HS-27A (cell line): ENCODE measurements around the gene OLFM2.
"Not testable (repeated sequence)": the region's sequence is repeated elsewhere in the genome, so short reads cannot be mapped to it uniquely, and the experiment has no call there.

Experiments used
- DNase-seq: peaks from one replicate; pipeline ENCODE4 v3.0.0-alpha.2; 2012; ENCODE audit warnings: low read depth, missing footprints

The OLFM2 gene

DNA sequence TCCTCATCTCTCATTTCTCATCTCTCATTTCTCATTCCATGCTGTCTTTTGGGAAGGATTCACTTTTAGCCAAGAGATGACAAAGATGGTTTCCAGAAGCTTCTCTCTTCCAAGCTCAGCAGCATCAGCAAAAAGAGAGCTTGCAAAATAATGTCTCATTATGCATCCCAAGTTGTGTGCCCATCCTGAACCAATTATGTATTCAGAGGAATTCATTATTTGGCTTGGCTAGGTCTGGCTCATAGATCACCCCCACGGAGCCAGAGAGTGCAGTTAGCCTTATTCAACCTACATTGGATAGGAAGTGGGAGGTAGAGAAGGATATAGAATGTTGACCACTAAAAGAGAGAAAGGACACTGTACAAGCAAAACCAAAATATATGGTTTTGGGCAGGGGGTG is 5.4 kb upstream of the OLFM2 start:
- no peak for DNase-seq

DNA sequence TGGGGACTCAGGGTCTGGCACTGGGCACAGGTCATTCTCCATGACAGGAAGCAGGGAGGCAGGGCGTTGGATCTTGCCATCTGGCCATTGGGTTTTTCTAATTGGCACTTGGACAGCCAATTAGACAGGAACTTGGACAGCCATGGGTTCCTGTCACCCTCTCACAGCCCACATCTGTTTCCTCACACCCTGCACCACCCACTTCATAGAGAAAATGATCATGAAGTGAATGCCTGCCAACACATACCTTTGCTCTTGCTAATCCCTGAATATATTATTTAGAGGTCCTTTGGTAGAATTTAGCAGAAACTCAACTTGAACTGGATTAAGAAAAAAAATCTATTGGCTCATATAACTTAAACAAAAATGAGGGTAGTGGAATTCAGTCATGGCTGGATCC is 4.9 kb upstream of the OLFM2 start:
- no peak for DNase-seq

DNA sequence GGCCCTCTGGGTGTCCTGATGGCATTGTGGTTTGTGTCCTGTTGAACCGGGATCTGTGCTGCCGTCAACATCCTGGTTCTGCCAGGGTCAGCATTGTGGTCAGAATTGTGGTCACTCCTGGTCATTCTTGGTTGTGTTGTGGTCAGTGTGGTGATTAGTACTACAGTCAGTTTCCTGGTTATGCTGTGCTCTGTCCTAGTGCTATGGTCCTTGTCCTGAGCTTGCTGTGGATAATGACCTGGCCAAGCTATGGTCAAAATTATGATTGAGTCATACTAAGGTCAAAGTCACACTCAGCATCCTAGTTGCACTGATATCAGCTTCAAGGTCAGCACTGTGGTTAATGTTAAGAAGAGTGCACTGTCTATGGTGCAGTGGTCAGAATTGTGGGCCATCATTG is 4.5 kb upstream of the OLFM2 start:
- DNase-seq: no peak

DNA sequence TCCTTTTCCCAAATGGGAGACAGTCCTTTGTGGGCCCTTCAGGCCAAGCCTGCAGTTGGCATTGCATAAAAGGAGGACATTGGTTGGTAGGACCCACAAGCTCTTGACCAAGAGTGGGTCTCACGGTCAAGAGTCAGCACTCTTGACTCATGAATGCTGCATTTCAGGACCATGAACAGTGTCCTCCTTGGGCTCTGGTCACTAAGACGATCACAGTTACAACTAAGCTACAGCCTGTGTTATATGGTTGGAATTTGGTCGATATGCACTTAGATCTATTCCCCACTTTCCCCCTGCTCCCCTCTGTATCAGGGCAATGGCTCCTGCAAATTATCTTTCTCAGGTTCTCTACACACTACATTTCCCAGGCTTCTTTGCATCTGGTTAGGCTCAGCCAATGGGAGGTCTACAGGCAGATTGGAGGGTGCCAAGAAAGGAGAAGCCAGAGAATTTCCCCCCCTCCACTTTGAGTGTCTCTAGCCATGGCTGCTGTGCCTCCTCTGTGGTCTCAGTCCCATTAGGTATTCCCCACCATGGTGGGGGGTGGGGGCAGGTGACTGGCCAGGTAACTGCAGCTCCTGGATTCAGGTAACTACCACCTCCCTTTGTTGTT is 3.1 kb upstream of the OLFM2 start:
- DNase-seq: no peak

DNA sequence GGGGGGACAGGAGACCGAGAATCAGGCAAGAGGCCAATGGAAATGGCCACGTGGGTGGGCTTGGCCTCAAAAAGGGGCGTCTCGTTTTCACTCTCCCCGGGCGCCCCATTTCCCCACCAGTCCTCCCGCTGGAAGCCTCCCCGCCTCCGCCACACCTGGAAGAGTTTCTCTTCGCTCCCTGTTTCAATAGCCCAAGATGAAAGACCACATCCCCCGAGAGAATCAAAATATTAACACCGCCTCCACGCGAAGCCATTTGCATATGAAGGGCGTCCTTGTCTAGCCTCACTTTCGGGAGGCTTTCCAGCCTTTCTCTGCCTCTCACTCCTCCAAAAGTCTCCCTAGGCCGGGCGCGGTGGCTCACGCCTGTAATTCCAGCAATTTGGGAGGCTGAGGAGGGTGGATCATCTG is 691 bp upstream of the OLFM2 start:
- no peak for DNase-seq

DNA sequence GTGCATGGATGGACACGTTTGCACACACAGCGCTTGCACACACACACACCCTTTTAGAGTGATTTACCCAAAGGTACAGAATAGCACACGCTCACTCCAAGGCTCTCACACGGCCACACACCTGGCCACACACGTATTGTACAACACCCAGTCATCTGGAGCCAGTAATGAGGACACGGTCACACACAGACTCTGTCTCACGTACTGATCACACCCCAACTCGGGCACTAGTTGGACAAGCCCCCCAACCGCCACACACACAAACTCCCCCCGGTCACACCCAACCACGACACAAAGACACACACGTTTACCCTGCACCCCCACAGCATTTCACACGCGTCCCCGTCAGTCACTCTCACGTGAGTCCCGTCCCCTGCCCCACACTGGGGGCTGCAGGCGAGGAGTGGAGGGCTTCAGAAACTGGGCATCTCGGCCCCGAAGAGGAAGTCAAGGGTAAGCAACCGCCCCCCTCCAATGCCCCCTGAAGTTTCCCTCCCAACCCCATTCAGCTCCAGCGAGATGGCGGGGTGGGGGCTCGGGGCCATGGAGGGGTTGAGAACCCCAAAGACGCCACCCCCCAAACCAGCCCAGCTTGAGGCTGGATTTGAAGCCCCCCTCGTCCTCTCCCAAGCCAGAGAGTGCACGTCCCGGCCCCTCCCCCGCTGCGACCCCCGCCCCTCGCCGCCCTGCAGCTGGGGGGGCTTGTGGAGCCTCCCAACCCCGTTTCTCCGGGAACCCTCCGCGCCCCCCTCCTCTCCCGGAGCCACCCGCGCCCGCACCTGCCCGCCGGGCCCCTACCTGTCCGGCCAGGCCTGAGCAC is 599 bp downstream of the OLFM2 start:
- no peak for DNase-seq

DNA sequence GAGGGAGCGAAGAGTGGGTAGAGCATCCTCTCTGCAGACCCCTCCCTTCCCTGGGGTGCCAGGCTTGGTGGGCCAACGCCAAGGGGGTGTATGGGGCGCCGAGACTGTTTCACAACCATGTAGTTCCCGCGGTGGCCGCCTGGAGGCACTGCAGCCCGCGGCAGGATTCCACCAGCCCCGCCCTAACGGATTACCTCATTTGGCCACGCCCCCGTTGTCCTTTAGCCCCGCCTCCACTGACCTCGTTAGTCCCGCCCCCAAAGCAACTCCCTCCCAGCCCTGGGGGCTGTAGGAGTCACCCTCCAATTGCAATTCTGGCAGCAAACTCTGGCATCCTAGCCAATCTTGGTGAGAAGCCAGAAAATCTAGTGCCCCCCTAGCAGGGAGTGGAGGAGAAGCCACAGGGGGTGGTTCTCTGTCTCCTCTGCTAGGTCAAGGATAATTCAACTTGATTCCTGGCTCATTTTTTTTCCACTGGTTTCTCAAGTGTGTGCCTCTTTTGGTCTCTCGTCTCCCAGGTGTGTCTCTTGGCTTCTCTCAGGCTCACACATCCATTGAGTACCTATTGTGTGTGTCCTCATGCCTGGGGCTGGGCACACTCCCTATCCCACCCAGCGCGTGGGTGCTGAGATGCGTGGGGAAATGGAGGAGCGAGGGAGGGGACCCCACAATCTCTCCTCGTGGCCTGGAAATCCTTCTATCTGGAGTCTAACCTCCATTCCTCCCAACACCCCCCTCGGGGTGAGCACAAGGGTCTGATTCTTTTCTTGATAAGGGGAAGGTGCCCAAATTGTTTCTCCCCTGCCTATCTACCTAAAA is 2.0 kb downstream of the OLFM2 start:
- DNase-seq: no peak

DNA sequence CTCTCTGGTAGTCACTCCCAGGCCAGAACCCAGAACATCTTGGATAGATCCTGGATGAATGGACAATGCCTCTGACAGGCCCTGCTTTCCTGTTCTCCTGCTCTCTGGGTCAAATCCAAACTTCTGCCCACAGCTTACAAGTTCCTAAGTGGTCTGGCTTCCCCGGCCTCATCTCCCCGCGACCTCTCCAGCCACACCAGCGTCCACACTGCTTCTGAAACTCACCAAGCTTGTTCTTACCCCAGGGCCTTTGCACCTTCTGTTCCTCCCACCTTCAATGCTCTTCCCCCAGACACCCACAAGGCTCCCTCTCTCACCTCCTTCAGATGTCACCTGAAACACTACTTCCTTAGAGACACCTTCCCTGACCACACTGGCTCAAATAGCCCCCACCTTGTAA is 3.5 kb downstream of the OLFM2 start:
- no peak for DNase-seq

DNA sequence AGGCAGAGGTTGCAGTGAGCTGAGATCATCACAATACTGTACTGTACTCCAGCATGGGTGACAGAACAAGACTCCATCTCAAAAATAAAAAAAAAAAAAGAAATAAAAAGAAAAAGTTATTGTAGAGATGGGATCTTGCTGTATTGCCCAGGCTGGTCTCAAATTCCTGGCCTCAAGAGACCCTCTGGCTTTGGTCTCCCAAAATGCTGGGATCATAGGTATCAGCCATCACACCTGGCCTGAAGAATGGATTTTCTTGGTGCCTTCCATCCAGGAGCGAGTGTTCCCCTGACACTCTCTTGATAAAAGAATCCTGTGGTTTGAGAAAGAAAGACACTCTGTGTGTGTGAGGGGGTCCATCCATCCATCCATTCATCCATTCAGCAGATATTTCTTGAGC is 4.7 kb downstream of the OLFM2 start:
- no peak for DNase-seq

DNA sequence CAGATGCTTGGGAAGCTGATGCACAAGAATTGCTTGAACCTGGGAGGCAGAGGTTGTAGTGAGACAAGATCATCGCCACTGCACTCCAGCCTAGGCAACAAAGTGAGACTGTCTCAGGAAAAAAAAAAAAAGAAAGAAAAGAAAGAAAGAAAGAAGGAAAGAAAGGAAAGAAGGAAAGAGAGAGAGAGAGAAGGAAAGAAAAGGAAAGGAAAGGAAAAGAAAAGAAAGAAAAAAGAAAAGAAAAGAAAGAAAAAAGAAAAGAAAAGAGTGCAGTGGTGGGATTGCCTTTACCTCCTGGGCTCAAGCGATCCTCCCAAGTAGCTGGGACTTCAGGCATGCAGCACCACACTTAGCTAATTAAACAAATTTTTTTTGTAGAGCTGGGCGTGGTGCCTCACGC is 12.9 kb downstream of the OLFM2 start:
- no peak for DNase-seq

DNA sequence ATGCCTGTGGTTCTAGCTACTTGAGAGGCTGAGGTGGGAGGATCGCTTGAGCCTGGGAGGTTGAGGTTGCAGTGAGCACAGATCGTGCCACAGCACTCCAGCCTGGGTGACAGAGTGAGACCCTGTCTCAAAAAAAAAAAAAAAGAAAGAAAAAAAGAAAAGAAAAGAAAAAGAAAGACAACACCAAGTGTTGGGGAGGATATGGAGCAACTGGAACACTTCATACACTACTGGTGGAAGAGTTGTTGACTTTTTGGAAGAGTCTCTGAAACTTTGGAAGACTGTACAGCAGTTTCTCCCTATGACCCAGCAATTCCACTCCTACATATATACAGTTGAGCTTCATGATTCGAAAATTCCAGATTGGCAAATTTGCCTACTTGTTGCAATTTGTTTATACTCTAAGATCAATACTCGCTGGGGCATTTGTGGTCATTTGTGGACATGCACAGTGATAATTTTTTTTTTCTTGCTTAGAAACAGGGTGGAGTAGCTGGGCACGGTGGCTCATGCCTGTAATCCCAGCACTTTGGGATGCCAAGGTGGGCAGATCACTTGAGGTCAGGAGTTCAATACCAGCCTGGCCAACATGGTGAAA is 13.4 kb downstream of the OLFM2 start:
- not testable (repeated sequence) for DNase-seq

DNA sequence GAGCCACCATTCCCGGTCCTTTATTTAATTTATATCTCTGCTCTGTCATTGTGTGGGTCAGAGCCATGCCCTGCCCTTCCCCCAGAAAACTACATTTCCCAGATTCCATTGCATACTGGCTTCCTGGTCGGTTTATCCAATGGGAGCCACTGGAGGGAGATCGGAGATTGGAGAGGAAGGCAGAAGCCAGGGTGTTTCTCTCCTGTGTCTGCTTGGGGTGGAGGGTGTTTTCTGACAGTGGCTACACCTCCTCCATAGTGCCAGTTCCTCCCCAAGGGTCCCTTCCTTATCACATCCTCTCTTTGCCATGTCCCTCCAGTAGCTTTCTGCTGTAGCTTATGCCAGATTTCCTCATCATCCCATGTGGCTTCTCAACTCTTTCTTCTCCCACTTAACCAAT is 19.0 kb downstream of the OLFM2 start:
- DNase-seq: no peak

DNA sequence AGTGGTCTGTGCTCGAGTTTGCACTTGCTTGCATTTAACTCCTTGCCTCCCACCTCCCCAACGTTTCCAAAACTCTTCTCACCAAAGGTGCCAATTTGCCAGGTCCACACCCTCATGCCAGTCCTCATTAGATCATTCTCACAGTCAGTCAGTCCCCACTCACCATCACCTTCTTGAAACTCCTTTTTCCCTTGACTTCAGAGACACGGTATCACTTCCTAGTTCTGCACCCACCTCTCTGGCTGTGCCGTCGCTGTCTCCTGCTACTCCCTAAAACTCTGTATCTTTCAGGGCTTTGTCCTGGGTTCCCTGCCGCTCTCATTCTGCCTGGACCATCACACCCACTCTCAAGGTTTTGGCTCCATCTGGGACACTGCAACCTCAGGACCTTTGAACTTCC is 19.6 kb downstream of the OLFM2 start:
- DNase-seq: no peak

DNA sequence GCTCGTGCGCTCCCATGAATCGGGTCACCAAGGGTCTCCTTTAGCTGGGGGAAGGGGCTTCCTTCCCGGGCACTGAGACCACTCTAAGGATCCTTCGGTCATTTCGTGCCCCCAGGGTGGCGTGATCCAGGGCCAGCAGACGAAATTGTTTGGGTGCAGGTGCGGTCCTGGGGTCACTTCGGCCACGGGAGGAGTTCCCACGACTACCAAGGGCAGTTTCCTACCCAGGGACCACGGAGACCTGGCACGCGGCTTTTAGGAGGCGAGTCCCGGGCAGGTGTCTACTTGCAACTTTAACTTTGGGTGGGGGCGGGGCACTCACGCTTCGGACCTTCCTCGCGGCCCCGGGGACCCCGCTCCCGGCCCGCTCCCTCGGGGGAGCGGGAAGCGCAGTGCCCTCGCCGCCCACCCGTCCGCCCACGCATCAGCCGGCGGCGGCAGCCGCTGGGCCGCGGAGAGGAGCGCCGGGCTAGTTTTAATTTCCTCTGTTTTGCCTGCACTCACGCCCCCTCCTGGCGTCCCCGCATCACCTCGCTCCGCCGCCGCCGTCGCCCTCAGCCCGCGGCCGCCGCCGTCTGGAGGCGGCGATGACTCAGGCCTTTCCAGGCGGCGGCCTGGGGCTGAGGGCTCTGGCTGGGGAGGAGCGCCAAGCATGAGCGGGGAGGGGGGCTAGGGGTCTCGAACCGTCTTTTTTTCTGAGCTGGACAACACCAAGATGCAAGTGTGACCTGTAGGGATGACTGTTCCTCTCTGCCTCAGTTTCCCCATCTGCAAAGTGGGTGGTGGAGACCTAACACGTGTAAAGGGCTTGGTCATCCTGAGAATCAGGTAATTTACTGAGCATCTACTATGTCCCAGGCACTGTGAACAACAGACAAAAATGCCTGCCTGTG is 21.8 kb downstream of the OLFM2 start:
- peak; percentile 36 for DNase-seq

DNA sequence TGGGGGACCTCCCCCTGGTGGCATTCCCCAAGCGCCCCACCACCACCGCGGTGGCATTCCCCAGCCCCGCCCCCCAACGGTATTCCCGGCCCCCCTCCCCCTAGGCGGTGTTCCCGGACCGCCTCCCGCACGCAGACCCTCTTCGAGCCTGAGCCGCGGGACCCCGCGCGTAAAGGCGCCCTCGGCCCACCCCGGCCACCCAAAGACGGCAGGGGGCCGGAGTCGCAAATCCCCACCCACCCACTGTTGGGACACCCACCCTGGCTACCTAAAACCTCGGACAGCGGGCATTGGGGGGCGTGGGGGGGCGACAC is 22.4 kb downstream of the OLFM2 start:
- no peak for DNase-seq

DNA sequence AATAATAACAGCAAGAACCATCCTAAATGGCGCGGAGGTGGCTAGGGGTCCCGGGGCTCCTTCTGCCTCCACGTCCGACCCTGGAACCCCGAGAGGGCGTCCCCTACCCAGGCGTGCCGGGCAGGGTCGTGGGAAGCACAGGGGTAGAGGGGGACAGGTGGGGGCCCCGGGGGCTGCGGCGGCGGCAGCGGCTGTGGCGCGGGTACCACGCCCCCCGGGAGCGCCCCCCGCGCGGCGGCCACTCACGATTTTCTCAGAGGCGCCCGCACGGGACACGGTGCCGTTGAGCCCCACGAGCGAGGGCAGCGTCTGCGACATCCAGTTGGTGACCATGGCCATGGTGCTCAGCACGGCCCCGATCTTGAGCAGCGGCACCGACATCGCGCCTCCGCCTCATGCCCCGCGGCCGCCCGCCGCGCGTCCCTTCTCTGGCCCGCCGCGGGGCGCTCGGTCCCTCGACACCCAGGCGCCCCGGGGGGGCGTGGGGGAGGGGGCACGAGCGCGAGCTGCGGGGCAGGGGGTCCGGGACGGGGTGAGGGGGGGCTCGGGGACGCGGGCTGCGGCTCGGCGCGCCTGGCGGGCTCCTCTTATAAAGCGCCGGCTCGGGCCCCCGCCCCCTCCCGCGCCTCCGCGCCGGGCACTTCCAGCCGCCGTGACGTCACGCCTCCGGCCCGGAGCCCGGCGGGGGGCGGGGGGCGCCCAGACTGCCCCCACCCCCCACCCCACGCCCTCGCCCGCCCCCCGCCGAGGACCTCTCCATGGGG is 22.9 kb downstream of the OLFM2 start:
- no peak for DNase-seq

DNA sequence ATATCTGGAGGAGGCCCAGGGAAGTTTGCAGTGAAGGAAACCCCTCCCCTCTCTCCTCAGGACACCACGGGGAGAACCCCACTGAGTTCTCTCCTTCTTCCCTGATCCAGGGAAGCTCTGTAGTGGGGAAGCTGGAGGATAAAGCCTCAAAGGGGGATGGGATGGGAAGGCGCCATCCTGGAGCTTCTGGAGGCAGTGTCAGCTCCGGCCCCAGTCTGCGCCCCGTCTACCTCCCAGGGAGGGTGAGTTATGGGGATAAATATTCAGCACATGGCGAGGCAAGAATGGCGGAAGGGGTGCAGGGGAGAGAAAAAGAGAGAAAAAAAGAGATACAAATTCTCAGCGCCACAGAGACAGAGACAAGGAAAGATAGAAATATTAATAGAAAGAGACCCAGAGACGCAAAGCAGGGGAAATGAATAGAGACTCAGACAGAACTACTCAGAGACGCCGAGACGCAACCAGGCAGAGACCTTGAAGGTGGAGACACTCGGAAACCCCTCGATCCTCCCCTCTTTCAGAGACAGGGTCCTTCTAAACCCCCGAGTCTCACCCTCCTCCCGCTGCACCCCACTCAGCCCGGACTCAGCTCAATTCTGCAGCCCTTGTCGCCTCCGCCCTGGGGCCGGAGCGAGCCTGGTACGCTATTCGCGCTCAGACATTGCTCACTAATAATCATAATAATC is 23.6 kb downstream of the OLFM2 start:
- DNase-seq: no peak

DNA sequence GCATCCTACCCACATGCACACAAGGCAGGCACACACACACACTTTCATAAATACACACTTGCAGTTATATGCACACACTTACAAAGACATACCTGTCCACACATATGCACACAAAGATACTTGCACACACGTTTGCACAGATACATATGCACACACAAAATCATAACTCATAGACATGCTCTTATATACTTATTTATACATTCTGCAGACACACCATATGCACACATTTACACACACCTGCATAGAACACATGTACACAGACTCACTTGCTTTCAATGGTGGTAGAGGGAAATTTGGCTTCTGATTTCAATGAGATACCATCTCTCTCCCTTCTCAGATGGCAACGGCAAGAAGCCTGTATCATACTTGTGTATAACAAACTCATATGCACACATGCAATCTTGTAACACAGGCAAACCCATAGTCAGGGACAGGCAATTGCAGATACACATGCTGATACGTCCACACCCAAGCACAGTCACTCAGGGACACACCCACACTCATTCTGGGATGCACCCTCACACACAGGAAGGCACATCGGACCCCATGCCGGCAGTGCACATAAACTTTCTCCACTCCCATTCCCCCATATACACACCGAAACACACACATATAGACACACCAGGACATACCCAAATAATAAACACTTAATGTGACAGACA is 24.7 kb downstream of the OLFM2 start:
- no peak for DNase-seq

DNA sequence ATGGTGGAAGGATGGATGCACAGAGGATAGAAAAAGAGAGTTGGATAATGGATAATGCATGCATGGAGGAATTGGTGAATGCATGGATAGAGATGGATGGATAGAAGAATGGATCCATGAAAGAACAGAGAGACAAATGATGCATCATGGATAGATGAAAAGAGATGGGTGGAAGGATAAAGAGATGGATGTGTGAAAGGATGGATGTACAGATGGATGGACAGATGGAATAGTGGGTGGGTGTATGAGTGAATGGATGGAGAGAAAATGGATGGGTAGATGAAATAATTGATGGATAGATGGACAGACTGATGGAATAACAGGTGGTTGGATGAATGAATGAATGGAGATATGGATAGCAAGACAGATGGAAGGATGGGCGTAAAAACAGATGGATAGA is 25.7 kb downstream of the OLFM2 start:
- no peak for DNase-seq

DNA sequence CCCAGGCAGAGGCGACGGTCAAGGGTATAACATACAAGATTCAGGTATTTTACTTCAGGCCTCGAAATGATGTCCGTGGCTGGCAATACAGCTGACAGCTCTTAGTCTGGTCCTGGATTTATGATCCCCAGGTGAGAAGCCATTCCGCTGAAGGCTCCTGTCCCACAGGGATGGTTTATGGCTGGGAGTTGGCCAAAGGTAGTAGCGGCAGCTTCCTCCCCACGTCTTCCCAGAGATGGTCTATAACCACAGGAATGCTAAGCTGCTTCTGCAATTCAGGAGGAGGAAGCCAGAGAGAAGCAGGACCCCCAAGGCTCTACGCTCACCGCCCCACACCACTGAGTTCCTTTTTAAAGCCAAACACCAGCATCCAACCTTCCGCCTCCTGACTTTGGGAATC is 27.1 kb downstream of the OLFM2 start:
- DNase-seq: no peak
